Activated CD4-positive, alpha-beta T cell treated with anti-CD3 and anti-CD28 coated beads, Interleukin-2, amount 50 U/mL, for 48 hours (primary cell): ENCODE measurements around the gene NFATC1.

Experiments used
- DNase-seq, 2 experiments: peaks; one replicate each; pipeline ENCODE4 v3.0.0-alpha.2; 2020

NFATC1 gene

DNA sequence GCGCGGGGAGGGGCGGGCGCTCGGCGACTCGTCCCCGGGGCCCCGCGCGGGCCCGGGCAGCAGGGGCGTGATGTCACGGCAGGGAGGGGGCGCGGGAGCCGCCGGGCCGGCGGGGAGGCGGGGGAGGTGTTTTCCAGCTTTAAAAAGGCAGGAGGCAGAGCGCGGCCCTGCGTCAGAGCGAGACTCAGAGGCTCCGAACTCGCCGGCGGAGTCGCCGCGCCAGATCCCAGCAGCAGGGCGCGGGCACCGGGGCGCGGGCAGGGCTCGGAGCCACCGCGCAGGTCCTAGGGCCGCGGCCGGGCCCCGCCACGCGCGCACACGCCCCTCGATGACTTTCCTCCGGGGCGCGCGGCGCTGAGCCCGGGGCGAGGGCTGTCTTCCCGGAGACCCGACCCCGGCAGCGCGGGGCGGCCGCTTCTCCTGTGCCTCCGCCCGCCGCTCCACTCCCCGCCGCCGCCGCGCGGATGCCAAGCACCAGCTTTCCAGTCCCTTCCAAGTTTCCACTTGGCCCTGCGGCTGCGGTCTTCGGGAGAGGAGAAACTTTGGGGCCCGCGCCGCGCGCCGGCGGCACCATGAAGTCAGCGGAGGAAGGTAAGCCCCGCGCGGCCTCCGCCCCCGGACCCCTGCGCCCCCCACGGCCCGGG lies at the start of gene NFATC1:
NFATC1 (plus strand) TSS at position 170 of the 644 bp plus-strand sequence; CDS start at position 465, 295 bp downstream.
- peak; percentile 88 to 90 for DNase-seq

GRCh38 chr18:79345981-79346380 lies 49.7 kb upstream of the NFATC1 start:
- DNase-seq, result no peak

DNA sequence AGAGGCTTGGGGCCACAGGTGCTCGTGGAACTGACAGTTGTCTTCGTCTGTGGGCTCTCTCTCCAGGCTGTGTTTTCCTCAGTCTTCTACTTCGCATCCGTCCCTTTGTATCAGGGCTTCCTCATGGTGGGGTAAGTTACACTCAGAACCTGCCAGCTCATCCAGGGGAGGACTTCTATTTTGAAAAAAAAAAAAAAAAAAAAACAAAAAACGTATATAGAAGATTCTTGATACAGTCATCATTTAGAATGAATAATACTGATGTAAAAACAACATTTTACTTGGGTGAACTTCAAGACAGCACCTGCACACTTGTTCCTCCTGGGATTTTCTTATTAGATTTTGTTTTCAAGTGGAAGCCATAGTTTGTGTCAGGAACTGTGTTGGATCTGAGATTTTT lies 47.7 kb upstream of the NFATC1 start:
- no peak for DNase-seq

- no peak for DNase-seq
These were observed 43.3 kb upstream of the NFATC1 start for GRCh38 chr18:79352432-79352831.

DNA sequence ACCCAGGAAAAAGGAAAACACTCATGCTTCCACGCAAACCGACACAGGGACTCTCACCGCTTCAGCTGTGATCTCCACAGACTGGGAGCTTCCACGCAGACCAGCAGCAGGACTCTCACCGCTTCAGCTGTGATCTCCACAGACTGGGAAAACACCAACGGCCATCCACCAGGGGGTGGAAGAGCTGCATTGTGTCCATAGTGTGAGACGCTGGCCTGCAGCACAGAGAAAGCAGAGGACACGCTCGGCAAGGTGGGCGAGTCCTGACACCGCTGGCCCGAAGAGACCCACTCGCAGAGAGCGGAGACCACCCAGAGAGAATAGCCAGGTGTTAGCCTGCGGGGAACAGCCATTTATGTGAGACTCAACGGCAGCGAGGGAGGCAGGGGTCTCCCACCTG lies 42.5 kb upstream of the NFATC1 start:
- DNase-seq, result no peak

DNA sequence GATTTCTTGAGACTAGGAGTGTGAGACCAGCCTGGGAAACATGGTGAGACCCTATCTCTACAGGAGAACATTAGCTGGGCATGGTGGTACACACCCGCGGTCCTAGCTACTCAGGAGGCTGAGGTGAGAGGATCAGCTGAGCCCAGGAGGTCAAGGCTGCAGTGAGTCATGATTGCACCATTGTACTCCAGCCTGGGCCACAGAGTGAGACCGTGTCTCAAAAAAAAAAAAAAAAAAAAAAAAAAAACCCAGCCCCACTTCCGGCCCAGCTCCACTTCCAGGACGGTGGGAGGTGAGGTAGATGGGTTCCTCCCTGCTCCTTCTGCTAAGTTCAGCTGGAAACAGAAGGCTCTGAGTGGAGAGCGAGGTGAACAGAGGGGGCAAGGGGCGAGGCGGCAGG lies 41.4 kb upstream of the NFATC1 start:
- DNase-seq, result no peak

DNA sequence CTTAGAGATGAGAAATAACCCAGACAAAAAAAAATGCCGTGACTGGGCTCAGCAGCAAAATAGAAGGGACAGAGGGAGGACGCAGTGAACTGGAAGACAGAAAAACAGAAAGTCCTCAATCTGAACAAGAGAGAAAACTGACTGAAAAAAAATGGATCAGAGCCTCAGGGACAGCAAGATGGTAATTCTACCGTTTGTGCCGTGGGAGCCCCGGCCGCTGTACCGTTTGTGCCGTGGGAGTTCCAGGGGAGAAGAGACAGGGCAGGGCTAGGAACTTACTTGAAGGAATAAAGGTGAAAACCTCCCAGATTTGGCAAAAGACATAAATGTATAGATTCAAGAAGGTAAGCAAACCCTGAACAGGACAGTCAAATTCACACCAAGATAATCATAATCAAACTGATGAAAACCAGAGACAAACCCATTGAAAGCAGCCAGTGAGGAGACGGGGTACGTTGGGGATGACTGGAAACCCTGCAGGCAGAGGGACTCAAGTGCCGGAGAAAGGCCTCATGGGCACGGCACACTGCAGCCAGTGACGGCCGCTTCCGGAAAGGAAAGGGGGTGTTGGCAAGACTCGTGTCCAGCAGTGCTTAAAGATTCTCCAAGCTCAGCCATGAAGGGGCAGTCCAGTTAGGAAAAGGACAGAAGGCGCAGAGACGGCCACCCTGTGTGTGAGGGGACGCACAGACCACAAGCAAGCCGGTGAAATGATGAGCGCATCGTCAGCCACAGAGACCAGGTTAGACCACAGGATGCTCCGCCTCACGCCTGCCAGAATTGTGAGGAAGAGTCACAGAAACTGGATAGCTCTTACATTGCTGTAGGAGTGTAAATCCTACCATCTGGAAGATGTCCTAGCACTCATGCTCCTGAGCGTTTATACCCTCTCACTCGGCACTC lies 40.0 kb upstream of the NFATC1 start:
- DNase-seq, result no peak

DNA sequence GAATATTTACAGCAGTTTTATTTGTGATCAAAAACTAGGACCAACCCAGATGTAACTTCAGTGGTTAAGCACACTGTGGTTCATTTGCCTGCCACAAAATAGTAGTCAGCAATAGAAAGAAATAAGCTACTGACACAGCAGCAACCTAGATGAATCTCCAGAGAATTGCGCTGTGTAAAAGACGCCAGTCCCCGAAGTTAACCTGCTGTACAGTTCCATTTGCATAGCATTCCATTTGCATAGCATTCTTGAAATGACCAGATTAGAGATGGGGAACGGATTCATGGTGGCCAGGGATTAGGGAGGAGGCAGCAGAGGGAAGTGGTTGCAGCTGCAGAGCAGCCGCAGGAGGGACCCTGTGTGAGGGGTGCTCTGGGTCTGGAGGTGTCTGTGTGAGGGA lies 39.3 kb upstream of the NFATC1 start:
- no peak for DNase-seq

GRCh38 chr18:79360933-79361332 lies 34.8 kb upstream of the NFATC1 start:
- no peak for DNase-seq

DNA sequence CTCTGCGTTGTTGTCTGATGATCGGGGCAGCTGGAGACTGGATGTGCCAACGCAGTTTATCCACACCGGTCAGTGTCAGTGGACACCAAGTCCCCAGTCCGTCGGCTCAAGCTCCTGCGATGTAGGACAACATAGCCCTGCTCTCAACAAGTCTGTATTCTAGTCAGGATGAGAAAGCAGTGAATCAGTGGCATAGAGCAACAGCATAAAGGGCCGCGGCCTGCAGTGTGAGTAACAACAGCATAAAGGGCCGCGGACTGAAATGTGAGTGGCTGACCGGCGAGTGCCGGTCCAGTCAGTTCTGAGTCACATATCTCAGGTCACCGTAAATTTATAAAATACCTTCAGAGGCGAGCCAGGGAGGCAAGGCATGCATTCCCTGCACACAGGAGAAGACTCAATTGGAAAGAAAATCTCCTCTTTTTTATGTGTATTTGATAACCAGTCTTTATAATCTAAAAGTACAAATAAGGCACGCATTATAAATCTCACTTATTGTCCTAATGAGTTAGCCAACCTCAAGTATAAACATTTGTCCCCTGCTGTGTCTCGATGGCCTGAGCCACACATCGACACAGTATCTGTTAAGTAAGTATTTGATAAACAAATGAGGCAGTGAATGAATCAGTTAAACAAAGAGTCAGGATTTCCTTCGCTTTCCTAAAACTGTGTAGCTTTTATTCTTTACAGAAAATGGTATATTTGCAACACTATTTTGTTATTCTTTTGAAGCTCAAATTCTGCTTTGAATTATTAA lies 33.8 kb upstream of the NFATC1 start:
- DNase-seq, result no peak

GRCh38 chr18:79365701-79366100 lies 30.0 kb upstream of the NFATC1 start:
- no peak for DNase-seq

DNA sequence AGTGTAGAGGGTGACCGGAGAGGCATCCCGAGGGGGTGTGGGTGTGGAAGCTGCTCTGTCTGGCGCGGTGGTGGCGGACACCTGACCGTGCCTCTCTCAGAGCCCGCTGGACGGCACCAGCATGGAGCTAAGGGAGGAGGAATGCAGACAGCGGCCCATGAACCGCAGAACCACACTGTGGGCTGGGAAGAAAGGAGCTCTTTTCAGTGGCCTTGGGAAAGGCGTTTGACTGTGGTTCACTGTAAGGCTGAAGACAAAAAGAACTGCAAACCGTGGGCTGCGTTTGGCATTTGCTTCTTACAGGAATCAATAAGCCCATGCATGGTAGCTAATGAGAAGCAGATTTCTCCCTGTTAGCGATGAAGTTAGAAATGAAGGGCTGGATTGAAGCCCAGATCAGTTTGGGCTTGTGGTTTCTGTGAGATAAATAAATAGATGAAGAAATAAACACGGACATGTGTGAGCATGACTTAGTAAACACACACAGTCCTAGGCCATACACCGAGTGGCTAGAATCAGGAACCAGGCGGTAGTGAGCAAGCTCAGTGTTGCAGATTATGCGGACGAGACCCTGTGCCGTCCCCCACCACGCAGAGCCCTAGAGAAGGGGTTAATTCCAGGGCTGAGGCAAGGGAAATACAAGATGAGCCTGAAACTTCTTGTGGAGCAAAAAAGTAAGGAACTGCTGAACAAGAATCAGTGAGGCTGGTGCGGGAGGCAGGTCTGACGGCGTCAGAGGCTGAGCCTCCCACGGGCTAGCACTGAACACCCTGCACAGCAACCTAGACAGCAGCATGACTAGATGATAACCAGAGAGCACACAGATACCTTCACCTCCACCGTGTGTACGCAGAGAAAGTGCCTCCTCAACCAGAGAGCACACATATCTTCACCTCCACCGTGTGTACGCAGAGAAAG lies 29.3 kb upstream of the NFATC1 start:
- DNase-seq, result no peak

DNA sequence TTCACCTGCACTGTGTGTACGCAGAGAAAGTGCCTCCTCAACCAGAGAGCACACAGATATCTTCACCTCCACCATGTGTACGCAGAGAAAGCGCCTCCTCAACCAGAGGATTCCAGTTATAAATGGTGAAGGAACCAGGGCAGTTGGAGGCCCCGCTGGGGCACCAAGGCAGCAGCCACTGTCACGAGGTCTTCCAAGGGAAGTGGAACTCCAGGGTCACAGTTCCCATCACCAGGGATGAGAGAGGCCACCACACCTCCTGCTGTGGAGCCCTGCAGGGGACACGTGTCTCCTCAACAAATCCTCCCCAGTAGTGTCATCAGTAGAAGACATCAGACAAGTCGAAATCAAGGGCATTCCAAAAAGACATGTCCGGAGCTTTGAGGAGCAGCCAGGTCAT lies 28.2 kb upstream of the NFATC1 start:
- no peak for DNase-seq

DNA sequence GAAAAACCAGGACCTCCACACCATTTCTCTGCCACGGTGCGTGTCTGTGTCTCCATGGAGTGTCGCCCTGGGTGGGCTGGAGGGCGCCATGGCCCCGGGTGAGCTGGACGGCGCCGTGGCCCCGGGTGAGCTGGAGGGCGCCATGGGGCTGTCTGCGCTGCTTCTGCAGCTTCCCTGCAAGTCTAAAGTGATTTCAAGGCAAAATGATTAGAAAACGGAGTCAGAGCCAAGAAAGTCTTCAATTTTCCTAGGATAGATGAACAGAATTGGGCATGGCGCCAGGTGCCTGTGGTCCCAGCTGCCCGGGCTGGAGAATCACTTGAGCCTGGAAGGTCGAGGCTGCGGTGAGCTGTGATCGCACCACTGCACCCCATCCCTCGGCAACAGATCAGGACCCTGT lies 27.7 kb upstream of the NFATC1 start:
- DNase-seq, result no peak

DNA sequence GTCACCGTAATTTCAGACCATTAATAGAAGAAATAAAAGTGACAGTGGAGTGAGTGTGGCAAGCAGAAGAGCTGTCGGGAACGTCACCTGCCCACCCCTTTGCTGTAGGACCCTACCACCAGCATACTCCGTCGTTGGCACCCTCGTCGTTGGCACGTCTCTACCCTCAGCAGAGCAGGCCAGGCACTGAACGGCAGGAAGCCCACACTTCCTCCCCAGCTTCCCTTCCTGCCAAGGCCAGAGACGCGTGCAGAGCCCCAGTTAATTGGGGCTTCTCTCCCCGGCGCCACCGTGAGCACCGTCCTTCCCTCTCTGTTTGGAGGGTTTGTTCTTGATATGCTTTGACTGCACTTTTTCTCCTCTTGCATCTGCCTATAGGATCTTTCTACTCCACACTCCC lies 27.0 kb upstream of the NFATC1 start:
- no peak for DNase-seq

DNA sequence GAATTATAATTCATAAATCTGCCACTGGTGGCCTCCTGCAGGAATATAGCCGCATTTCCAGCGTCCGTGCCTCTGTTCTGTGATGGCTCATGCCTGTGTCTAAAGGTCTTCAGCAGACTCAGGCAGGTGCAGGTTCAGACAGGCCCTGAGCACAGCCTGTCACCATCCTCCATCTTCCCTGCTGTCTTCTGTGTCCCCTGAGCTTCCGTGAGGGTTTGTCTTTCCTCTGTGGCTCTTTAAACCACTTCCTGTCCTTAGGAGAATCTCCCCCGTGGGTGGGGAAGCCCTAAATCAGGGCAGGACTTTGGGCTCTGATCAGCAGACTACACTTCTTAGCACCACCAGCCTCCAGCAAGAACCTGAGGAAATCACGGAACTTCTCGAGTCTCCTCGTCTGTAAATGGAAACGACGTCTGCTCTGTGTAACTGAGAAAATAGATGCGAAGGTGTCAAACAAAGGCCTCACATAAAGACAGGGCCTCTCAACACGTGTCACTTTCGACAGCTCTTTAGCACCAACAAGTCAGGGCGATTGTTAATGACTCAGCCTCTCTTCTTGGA lies 24.1 kb upstream of the NFATC1 start:
- DNase-seq, result no peak

DNA sequence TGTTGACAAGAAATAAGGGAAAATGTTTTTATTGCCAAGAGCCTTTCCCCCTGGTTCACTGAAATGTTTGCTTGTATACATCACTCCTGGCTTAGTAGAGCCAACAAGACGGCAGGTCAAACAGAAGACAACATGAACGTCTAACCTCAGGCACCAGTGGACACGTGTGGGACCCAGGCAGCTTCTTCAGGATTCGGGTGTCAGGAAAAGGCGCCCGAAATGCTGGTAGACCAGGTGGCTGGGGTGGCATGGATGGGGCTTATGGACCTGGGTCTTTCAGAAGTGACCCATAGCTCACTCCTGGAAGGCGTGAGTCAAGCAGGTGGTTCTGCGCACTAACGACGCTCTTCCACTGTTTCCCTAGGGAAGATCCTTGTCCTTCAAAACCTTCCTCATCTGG lies 23.3 kb upstream of the NFATC1 start:
- no peak for DNase-seq

DNA sequence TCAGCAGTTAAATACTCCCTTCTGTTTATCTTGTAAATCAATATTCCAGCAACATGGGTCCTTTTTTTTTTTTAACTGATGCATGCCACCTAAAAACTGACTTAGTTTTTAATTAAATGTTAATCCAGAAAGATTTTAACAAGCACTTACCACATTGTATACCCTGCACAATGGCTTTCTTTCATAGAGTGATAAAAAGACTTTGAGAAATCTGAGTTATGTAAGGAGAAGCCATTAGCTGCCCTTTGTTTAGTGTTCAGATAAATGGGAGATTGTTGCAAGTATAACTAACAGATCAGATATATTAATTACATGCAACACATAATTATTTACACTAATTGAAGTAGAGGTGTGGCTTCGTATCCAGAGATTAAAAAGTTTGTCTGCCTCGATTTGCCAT lies 22.7 kb upstream of the NFATC1 start:
- no peak for DNase-seq

GRCh38 chr18:79373736-79374135 lies 22.0 kb upstream of the NFATC1 start:
- DNase-seq, result no peak

DNA sequence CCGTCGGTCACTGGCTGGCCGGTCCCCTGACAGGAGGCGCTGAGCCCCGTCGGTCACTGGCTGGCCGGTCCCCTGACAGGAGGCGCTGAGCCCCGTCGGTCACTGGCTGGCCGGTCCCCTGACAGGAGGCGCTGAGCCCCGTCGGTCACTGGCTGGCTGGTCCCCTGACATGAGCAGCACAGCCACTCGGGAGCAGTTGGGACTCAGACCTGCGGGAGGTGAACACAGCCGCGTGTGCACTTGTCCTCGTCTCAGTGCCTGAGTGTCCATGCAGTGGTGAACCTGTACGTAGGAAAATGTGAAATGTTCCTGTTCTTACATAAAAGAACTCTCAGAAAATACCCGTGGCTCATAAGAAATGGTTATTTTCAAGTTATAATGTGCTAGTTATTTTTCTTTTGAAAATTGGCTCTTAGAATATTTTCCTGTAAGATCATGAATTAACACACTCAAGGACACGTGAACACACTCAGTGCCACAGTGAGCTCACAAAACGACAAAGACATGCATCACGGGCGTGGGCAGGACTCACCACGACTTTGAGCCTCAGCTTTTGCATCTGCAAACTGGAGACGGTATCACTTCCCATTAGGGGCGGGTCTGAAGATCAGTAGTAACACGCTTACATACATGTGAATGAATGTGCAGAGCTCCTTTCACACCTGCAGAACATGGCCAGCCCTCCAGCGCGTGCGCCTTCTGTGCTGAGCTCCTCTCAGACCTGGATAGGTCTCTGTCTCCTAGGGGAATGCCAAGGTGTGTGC lies 21.1 kb upstream of the NFATC1 start:
- no peak for DNase-seq

DNA sequence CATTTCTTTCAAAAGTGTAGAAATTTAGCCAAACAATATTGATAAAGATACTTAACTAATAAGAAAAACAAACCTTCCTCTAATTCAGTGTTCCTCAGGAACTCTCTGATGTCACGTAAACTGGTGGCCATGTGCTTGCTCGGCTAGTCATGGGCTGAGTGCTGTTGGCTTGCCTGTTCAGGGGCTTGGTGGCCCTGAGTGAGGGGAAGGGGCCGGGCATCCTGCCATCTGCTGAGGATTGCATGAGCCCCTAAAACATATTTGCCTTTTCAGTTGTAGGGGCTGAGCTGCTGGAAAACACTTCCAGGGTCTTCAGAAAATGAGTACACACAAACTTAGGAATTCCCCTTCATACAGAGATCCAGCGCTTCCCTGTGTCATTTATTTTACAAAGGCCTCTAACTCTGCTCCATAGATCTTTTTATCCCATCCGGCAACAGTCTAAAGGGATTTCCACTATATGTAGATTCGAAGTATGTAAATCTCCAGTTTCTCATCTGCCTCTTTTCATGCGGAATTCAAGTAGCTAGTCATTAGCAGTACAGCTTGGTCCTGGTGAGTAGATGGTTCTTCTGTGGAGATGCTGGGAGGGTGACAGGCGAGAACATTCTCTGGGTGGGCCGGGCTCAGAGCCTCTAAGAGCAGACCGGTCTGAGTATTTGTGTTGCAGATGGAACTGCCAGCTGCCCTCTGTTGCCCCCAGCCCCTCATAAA lies 20.1 kb upstream of the NFATC1 start:
- DNase-seq, result no peak
